ENCODE measurements around the gene SDR9C7.
"Not testable (repeated sequence)": the region's sequence is repeated elsewhere in the genome, so short reads cannot be mapped to it uniquely, and the experiment has no call there.

The SDR9C7 gene

GRCh38 chr12:56933826-56934625 lies at the start of gene SDR9C7:
Gene SDR9C7, minus strand, starts transcription at chr12:56934408. Its CDS starts 147 bp downstream, at chr12:56934261.
- DNase-seq (ENCODE audit: low read depth) = no peak
- no peak within 1 kb of the TSS for H3K9ac ChIP-seq (ENCODE audit: low read length)
- H3K27me3 ChIP-seq (replicated peaks; ENCODE audit: control insufficient read depth, insufficient read depth, low read length) = peaks cover 33% of the 10 kb centered on the region
- H3K9me3 ChIP-seq (ENCODE audit: control insufficient read depth, low read length) = no peaks in the 10 kb centered on the region
- H3K4me1 ChIP-seq (ENCODE audit: control insufficient read depth, insufficient read depth, low read length) = peaks cover 3% of the 10 kb centered on the region
- no peak within 1 kb of the TSS for H3K4me3 ChIP-seq (ENCODE audit: low read length)
- no peaks in the 10 kb centered on the region for H3K36me3 ChIP-seq (ENCODE audit: control insufficient read depth, insufficient read depth, low read length, severe bottlenecking)

- no peak for DNase-seq (ENCODE audit: low read depth)
Observed at GRCh38 chr12:56983386-56983785, 49.2 kb upstream of the SDR9C7 start.

DNA sequence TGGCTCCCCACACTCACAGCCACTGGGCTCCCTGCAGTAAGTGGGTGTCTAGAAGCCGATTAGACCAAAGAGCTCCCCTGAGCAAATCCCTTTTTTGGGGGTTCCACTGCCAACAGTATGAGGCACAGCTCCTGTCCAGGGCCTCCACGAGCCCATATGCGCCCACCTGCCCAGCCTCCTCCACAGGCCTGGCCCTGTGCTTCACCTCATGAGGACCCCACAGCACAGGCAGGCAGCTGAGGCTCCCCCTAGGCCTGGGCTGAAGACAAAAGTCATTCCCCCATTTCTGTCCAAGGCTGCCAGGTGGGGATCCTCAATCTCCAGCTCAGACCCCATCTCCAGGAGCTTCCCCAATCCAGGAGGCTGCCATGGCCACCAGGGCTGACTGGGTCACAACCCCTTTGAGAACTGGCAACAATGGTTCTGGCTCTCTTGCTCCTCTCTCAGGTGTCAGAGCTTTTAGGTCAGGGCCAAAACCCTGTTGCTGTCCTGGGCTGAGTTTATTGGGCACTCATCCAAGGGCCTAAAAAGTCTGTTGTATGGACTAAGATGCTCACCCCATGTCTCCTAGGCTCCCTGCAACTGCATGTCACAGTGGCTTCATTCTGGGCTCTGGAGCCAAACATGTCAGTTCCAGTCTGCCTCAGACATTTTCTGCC lies 48.5 kb upstream of the SDR9C7 start:
- not testable (repeated sequence) for H3K36me3 ChIP-seq (ENCODE audit: control insufficient read depth, insufficient read depth, low read length, severe bottlenecking); H3K27me3 ChIP-seq (replicated peaks; ENCODE audit: control insufficient read depth, insufficient read depth, low read length); H3K9ac ChIP-seq (ENCODE audit: low read length); H3K9me3 ChIP-seq (ENCODE audit: control insufficient read depth, low read length); H3K4me3 ChIP-seq (ENCODE audit: low read length); H3K4me1 ChIP-seq (ENCODE audit: control insufficient read depth, insufficient read depth, low read length); DNase-seq (ENCODE audit: low read depth)

More at GRCh38 chr12:56983386-56983785, 49.2 kb upstream of the SDR9C7 start:
- Histone ChIP-seq H3K9ac (ENCODE audit: low read length) (no peak overlapping the region), H3K9me3 (ENCODE audit: control insufficient read depth, low read length) (no peaks in the 10 kb centered on the region), H3K4me1 (ENCODE audit: control insufficient read depth, insufficient read depth, low read length) (peaks cover 1% of the 10 kb centered on the region), H3K4me3 (ENCODE audit: low read length) (no peak overlapping the region), H3K27me3 (replicated peaks; ENCODE audit: control insufficient read depth, insufficient read depth, low read length) (peaks cover 8% of the 10 kb centered on the region), H3K36me3 (ENCODE audit: control insufficient read depth, insufficient read depth, low read length, severe bottlenecking) (no peaks in the 10 kb centered on the region)

GRCh38 chr12:56980941-56981530 lies 46.8 kb upstream of the SDR9C7 start:
- peaks cover 8% of the 10 kb centered on the region for H3K27me3 ChIP-seq (replicated peaks; ENCODE audit: control insufficient read depth, insufficient read depth, low read length)
- no peak overlapping the region for H3K9ac ChIP-seq (ENCODE audit: low read length)
- no peak for DNase-seq (ENCODE audit: low read depth)
- no peaks in the 10 kb centered on the region for H3K9me3 ChIP-seq (ENCODE audit: control insufficient read depth, low read length)
- H3K4me1 ChIP-seq (ENCODE audit: control insufficient read depth, insufficient read depth, low read length) = no peaks in the 10 kb centered on the region
- H3K4me3 ChIP-seq (ENCODE audit: low read length) = no peak overlapping the region
- H3K36me3 ChIP-seq (ENCODE audit: control insufficient read depth, insufficient read depth, low read length, severe bottlenecking) = no peaks in the 10 kb centered on the region

GRCh38 chr12:56980268-56980667 lies 46.1 kb upstream of the SDR9C7 start:
- Histone ChIP-seq H3K9ac (ENCODE audit: low read length) (no peak overlapping the region), H3K36me3 (ENCODE audit: control insufficient read depth, insufficient read depth, low read length, severe bottlenecking) (no peaks in the 10 kb centered on the region), H3K9me3 (ENCODE audit: control insufficient read depth, low read length) (no peaks in the 10 kb centered on the region), H3K4me1 (ENCODE audit: control insufficient read depth, insufficient read depth, low read length) (no peaks in the 10 kb centered on the region), H3K4me3 (ENCODE audit: low read length) (no peak overlapping the region), H3K27me3 (replicated peaks; ENCODE audit: control insufficient read depth, insufficient read depth, low read length) (peaks cover 8% of the 10 kb centered on the region)
- DNase-seq (ENCODE audit: low read depth) = no peak

- no peak for DNase-seq (ENCODE audit: low read depth)
- Histone ChIP-seq H3K27me3 (replicated peaks; ENCODE audit: control insufficient read depth, insufficient read depth, low read length) (peaks cover 8% of the 10 kb centered on the region), H3K4me1 (ENCODE audit: control insufficient read depth, insufficient read depth, low read length) (no peaks in the 10 kb centered on the region), H3K9ac (ENCODE audit: low read length) (no peak overlapping the region), H3K36me3 (ENCODE audit: control insufficient read depth, insufficient read depth, low read length, severe bottlenecking) (no peaks in the 10 kb centered on the region), H3K9me3 (ENCODE audit: control insufficient read depth, low read length) (no peaks in the 10 kb centered on the region), H3K4me3 (ENCODE audit: low read length) (no peak overlapping the region)
Observed at GRCh38 chr12:56979628-56980027, 45.4 kb upstream of the SDR9C7 start.

DNA sequence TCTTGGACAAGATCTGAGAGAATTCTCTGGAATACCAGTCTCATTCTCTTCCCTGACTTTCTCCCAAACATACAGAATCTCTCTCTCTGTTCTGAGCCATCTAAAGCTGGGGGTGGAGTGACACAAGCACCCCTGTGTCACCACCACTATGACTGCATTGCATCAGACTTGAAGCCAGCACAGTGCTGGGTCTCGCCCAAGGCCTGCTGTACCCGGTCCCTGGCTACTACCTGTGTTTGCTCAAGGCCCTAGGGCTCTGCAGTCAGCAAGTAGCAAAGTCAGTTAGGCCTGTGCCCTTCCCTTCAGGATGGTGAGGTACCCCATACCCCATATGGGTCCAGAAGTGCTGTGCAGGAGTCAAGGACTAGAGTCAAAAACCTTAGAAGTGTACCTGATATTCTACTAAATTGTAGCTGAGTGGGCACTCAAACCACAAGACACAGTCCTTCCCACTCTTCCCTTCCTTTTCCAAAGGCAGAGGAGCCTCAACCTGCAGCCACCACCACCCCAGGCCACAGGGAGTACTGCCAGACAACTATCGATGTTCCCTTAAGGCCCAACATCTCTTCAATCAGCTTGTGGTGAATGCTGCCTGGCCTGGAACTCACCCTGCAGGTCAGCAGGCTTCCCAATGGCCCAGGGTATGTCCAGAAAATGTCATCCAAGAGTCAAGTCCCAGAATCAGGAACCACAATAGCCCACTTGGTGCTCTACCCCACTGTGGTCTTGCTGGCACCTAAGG lies 44.4 kb upstream of the SDR9C7 start:
- Histone ChIP-seq H3K4me1 (ENCODE audit: control insufficient read depth, insufficient read depth, low read length) (no peaks in the 10 kb centered on the region), H3K27me3 (replicated peaks; ENCODE audit: control insufficient read depth, insufficient read depth, low read length) (peaks cover 1% of the 10 kb centered on the region), H3K9me3 (ENCODE audit: control insufficient read depth, low read length) (no peaks in the 10 kb centered on the region), H3K4me3 (ENCODE audit: low read length) (no peak overlapping the region), H3K36me3 (ENCODE audit: control insufficient read depth, insufficient read depth, low read length, severe bottlenecking) (no peaks in the 10 kb centered on the region), H3K9ac (ENCODE audit: low read length) (no peak overlapping the region)
- no peak for DNase-seq (ENCODE audit: low read depth)

DNA sequence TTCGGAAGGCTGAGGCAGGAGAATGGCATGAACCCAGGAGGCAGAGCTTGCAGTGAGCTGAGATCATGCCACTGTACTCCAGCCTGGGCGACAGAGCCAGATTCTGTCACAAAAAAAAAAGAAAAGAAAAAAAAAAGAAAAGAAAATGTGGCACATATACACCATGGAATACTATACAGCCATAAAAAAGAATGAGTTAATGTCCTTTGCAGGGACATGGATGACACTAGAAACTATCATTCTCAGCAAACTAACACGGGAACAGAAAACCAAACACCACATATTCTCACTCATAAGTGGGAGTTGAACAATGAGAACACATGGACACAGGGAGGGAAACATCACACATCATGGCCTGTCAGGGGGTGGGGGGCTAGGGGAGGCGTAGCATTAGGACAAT lies 43.2 kb upstream of the SDR9C7 start:
- DNase-seq (ENCODE audit: low read depth); H3K4me3 ChIP-seq (ENCODE audit: low read length); H3K36me3 ChIP-seq (ENCODE audit: control insufficient read depth, insufficient read depth, low read length, severe bottlenecking); H3K9ac ChIP-seq (ENCODE audit: low read length); H3K4me1 ChIP-seq (ENCODE audit: control insufficient read depth, insufficient read depth, low read length); H3K27me3 ChIP-seq (replicated peaks; ENCODE audit: control insufficient read depth, insufficient read depth, low read length); H3K9me3 ChIP-seq (ENCODE audit: control insufficient read depth, low read length): not testable (repeated sequence)

DNA sequence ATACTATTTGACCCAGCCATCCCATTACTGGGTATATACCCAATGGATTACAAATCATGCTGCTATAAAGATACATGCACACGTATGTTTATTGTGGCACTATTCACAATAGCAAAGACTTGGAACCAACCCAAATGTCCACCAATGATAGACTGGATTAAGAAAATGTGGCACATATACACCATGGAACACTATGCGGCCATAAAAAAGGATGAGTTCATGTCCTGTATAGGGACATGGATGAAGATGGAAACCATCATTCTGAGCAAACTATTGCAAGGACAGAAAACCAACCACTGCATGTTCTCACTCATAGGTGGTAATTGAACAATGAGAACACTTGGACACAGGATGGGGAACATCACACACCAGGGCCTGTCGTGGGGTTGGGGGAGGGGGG lies 40.0 kb upstream of the SDR9C7 start:
- not testable (repeated sequence) for H3K9ac ChIP-seq (ENCODE audit: low read length); H3K4me3 ChIP-seq (ENCODE audit: low read length); H3K9me3 ChIP-seq (ENCODE audit: control insufficient read depth, low read length); H3K27me3 ChIP-seq (replicated peaks; ENCODE audit: control insufficient read depth, insufficient read depth, low read length); H3K4me1 ChIP-seq (ENCODE audit: control insufficient read depth, insufficient read depth, low read length); H3K36me3 ChIP-seq (ENCODE audit: control insufficient read depth, insufficient read depth, low read length, severe bottlenecking); DNase-seq (ENCODE audit: low read depth)

- not testable (repeated sequence) for DNase-seq (ENCODE audit: low read depth); H3K4me3 ChIP-seq (ENCODE audit: low read length); H3K36me3 ChIP-seq (ENCODE audit: control insufficient read depth, insufficient read depth, low read length, severe bottlenecking); H3K9me3 ChIP-seq (ENCODE audit: control insufficient read depth, low read length); H3K4me1 ChIP-seq (ENCODE audit: control insufficient read depth, insufficient read depth, low read length); H3K9ac ChIP-seq (ENCODE audit: low read length); H3K27me3 ChIP-seq (replicated peaks; ENCODE audit: control insufficient read depth, insufficient read depth, low read length)
Observed at GRCh38 chr12:56968910-56969309, 34.7 kb upstream of the SDR9C7 start.

DNA sequence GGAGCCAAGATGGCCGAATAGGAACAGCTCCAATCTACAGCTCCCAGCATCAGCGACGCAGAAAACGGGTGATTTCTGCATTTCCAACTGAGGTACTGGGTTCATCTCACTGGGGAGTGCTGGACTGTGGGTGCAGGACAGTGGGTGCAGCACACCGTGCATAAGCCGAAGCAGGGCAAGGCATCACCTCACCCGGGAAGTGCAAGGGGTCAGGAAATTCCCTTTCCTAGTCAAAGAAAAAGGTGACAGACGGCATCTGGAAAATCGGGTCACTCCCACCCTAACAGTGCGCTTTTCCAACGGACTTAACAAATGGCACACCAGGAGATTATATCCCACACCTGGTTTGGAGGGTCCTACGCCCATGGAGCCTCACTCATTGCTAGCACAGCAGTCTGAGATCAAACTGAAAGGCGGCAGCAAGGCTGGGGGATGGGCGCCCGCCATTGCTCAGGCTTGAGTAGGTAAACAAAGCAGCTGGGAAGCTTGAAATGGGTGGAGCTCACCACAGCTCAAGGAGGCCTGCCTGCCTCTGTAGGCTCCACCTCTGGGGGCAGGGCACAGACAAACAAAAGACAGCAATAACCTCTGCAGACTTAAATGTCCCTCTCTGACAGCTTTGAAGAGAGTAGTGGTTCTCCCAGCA lies 31.9 kb upstream of the SDR9C7 start:
- not testable (repeated sequence) for H3K4me1 ChIP-seq (ENCODE audit: control insufficient read depth, insufficient read depth, low read length); H3K27me3 ChIP-seq (replicated peaks; ENCODE audit: control insufficient read depth, insufficient read depth, low read length); H3K36me3 ChIP-seq (ENCODE audit: control insufficient read depth, insufficient read depth, low read length, severe bottlenecking); H3K4me3 ChIP-seq (ENCODE audit: low read length); H3K9me3 ChIP-seq (ENCODE audit: control insufficient read depth, low read length); DNase-seq (ENCODE audit: low read depth); H3K9ac ChIP-seq (ENCODE audit: low read length)
